Activated CD4-positive, alpha-beta T cell treated with anti-CD3 and anti-CD28 coated beads for 24 hours (primary cell): ENCODE data around the gene ZNF69.
"Not testable (repeated sequence)": the region's sequence is repeated elsewhere in the genome, so short reads cannot be mapped to it uniquely, and the experiment has no call there.

Source experiments
- DNase-seq, 2 donors: peaks; one replicate each; pipeline ENCODE4 v3.0.0-alpha.2; 2020; ENCODE audit warnings: low read depth in 2 of 2

ZNF69 gene

GRCh38 chr19:11887611-11888531 lies at the start of gene ZNF69:
TSS of gene ZNF69 (plus strand) at chr19:11887782. CDS start at chr19:11887924, 142 bp downstream.
- peak; percentile 42 to 59 for DNase-seq

GRCh38 chr19:11843722-11844121 lies 43.9 kb upstream of the ZNF69 start:
- no peak for DNase-seq

DNA sequence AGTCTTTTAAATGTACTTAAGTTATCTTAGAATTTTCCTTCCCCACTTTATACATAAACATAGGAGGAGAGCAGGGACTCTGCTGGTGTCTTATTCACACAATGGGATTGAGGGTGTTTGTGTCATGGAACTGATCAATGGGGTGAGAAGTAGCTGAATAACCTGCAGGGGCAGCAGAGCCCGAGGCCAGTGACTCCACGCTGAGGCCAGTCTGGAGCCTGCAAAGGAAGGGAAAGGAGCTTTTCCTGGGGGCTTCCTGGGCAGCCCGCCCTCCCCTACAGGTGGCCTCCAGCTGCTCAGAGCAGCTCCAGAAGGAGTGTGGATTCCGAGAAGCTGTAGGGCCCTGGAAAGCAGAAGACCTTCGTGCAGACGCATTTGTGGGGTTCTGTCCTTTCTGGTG lies 40.0 kb upstream of the ZNF69 start:
- not testable (repeated sequence) for DNase-seq

DNA sequence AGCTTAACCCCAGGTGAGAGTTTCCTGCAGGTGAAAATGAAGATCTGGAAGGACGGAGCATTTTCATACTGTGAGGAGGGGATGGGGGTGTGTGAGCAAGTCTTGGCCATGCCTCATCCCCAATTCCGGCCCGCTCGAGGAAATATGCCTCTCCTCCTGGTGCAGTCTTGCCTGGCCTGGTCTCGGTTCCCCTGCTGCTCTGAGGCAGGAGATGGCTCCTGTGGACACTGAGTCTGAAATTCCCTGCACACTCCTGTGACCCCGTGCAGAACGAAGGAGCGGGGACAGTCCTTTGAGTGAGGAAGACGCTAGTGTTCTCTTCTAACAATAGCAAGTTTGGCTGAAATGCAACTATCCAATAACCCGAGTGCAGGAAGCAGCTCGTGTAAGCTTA lies 39.4 kb upstream of the ZNF69 start:
- DNase-seq = no peak

DNA sequence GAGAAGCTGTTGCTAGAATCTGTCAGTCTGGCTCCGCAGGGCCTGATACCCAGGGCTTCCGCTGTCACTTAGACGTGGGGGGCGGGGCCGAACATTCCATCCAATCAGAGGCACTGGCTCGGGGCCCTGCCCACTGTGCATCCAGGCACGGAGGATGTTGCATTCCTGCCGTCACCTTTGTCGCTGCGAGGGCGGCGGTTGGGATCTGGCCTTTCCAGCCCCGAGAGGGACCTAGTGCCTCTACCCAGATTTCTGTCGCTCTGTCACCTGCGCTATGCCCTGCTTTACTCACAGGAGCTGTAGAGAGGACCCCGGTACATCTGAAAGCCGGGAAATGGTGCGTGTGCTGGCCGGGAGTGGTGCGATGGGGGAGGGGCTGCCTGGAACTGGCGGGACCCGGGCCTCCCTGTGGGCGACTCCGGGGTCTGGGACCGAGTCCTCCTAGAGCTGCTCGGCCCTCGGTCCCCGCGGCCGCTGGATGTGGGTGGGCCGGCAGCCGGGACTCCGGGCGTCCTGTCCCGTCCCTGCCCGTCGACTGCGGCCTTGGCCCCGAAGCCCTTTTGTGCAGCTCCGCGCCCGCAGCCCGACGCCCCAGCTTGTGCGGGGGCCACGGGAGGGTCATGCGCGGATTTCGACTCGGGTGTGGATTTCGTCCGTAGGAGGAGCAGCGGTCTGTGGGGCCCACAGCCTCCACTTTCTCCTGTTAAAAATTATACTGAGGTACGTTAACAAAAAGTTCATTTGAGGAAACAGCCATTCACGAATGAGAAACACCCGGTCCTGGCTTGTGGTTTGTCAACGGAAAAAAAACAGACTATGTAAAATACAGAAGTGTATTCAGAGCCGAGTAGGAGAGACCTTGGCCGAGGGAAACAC lies 38.8 kb upstream of the ZNF69 start, which contains the start of gene ZNF439:
Gene ZNF439, plus strand, starts transcription at position 133 of the 876 bp plus-strand sequence. Its CDS starts 142 bp downstream, at position 275.
- DNase-seq = peak; percentile 74 to 91

- not testable (repeated sequence) for DNase-seq
Measured at GRCh38 chr19:11850289-11850688, 37.3 kb upstream of the ZNF69 start.

DNA sequence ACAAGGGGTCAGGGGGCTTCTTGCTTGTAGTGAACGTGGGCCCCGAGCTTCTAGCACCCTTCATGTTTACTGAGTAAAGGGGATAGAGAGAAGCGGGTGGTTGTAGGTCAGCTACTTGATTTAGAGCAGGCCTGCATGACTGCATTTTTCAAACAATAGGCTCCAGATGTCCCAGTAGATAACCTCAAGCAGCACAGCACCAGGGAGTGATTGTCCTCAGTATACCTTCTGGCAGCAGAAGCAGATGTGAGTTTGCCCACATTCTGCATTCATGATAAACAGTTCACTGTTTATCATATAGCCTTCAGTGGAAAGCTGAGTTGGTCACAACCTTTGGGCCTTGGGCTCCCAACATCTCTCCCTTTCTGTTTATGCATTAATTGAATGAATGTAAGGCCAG lies 34.2 kb upstream of the ZNF69 start:
- DNase-seq = no peak

GRCh38 chr19:11856596-11857250 lies 30.9 kb upstream of the ZNF69 start:
- DNase-seq = no peak

GRCh38 chr19:11860721-11861120 lies 26.9 kb upstream of the ZNF69 start:
- DNase-seq = no peak

- no peak for DNase-seq
Measured at GRCh38 chr19:11861301-11861700, 26.3 kb upstream of the ZNF69 start.

DNA sequence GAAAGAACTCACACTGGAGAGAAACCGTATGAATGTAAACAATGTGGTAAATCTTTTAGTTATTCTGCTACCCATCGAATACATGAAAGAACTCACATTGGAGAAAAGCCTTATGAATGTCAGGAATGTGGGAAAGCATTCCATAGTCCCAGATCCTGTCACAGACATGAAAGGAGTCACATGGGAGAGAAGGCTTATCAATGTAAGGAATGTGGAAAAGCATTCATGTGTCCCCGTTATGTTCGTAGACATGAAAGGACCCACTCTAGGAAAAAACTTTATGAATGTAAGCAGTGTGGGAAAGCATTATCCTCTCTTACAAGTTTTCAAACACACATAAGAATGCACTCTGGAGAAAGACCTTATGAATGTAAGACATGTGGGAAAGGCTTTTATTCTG lies 19.8 kb upstream of the ZNF69 start:
- not testable (repeated sequence) for DNase-seq

- DNase-seq = no peak
Measured at GRCh38 chr19:11868188-11868587, 19.4 kb upstream of the ZNF69 start.

- no peak for DNase-seq
Measured at GRCh38 chr19:11872624-11873023, 15.0 kb upstream of the ZNF69 start.

DNA sequence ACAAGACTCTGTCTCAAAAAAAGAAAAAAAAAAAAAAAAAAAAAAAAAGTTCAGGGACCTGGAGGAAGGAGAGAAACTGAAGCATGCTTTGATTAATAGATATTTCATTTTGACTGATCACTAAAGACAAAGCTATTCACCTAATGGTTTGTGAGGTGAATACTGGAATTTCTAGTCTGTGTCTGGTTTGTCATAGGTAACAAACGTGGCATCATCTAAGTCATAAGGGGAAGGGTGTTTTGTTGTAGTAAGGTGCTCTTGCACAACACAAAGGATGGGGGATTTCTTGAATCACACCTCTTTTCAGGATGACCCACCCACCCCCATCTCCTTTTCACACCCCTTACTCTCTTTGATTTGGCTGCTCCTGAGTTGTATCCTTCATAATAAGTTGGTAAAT lies 13.8 kb upstream of the ZNF69 start:
- DNase-seq = no peak

DNA sequence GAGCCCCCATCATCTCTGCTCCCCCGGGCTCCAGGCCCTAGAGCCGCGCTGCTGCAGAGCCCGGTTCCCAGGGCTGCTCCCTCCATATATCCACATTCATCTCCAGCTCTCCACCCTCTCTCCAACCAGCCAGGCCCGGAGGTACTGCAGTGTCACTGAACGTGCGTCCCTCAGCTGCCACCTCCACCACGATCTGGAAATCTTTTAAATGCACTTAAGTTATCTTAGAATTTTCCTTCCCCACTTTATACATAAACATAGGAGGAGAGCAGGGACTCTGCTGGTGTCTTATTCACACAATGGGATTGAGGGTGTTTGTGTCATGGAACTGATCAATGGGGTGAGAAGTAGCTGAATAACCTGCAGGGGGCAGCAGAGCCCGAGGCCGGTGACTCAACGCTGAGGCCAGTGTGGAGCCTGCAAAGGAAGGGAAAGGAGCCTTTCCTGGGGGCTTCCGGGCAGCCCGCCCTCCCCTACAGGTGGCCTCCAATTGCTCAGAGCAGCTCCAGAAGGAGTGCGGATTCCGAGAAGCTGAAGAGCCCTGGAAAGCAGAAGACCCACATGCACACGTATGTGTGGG lies 7.8 kb upstream of the ZNF69 start:
- DNase-seq = peak; percentile 18 to 44

- DNase-seq = no peak
Measured at GRCh38 chr19:11880598-11880997, 7.0 kb upstream of the ZNF69 start.

DNA sequence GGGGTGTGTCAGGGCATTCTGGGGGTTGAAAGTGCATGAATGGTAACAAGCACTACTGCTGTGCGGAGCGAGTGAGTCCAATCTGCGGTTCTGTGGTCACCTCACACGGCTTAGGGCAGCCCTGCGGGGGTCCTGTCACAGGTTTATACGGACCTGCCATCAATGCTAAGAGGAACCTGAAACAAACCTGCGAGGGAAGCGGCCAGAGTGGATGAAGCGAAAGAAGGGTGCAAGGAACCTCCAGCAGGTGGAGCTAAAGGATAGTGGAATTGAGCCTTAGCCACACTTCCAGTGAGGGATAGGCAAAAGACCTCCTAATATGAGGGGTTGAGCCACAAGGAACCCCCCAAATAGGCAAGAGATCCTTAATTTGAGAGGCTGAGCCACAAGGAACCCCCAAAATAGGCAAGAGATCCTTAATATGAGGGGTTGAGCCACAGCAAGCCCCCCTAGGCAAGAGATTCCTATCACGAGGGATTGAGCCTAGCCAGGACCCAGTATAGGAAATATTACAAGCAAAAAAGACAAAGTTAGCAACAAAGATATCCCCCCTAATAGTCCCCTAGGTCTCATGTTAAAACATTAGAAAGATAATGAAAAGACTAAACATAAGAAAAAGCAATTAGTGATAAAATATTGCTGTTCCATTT lies 6.3 kb upstream of the ZNF69 start:
- DNase-seq = peak; percentile 39 to 45

DNA sequence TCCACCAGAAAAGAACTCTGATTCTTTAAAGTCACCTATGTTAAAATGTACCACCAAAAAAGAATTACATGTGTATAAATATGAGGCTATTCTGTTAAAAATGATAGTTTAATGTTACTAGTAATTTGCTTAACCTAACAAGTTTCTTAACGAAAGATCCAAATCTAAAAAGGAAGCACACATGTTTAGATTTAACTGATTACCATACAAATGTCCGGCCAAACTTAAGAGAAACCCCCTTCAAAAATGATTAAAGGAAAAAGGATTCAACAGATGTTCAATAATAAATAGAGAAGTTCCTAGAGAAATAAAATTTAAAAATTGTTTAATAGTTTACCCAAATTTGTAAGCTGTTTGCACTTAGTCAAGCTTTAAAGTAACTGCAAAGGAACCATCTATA lies 5.0 kb upstream of the ZNF69 start:
- DNase-seq = no peak

GRCh38 chr19:11887234-11887610 lies 360 bp upstream of the ZNF69 start:
- DNase-seq = no peak

GRCh38 chr19:11889901-11890300 lies 2.3 kb downstream of the ZNF69 start:
- not testable (repeated sequence) for DNase-seq

GRCh38 chr19:11890634-11891033 lies 3.1 kb downstream of the ZNF69 start:
- no peak for DNase-seq
